Stimulated activated CD8-positive, alpha-beta memory T cell treated with anti-CD3 and anti-CD28 coated beads, Interleukin-2, amount 100 ng/mL, for 1 hour (primary cell): ENCODE data around the gene ITPA.

Source experiments
- DNase-seq, 2 donors: peaks; one replicate each; pipeline ENCODE4 v3.0.0-alpha.2; 2020; ENCODE audit warnings: low read depth in 2 of 2

ITPA gene

GRCh38 chr20:3209257-3209945 lies at the start of gene ITPA:
Gene ITPA (plus strand): TSS chr20:3209498. CDS start chr20:3209552, 54 bp downstream.
- DNase-seq = peak in 1 of 2 donors; percentile 26

- no peak for DNase-seq
Observed at GRCh38 chr20:3160418-3160817, 48.9 kb upstream of the ITPA start.

GRCh38 chr20:3161316-3162079 lies 47.8 kb upstream of the ITPA start:
- no peak for DNase-seq

GRCh38 chr20:3162080-3162611 lies 47.2 kb upstream of the ITPA start:
- DNase-seq = no peak

GRCh38 chr20:3163099-3164042 lies 45.9 kb upstream of the ITPA start:
- DNase-seq = no peak

GRCh38 chr20:3164043-3164762 lies 45.1 kb upstream of the ITPA start:
- DNase-seq = no peak

GRCh38 chr20:3164763-3165410 lies 44.4 kb upstream of the ITPA start:
- DNase-seq = no peak

GRCh38 chr20:3165473-3166337 lies 43.6 kb upstream of the ITPA start:
- no peak for DNase-seq

- DNase-seq = no peak
Observed at GRCh38 chr20:3166338-3166912, 42.9 kb upstream of the ITPA start.

GRCh38 chr20:3166913-3167342 lies 42.4 kb upstream of the ITPA start:
- DNase-seq = no peak

- DNase-seq = no peak
Observed at GRCh38 chr20:3167738-3168078, 41.6 kb upstream of the ITPA start.

- DNase-seq = no peak
Observed at GRCh38 chr20:3168079-3168828, 41.0 kb upstream of the ITPA start.

- DNase-seq = no peak
Observed at GRCh38 chr20:3168829-3169590, 40.3 kb upstream of the ITPA start.

GRCh38 chr20:3171391-3172125 lies 37.7 kb upstream of the ITPA start:
- no peak for DNase-seq

GRCh38 chr20:3172126-3172932 lies 37.0 kb upstream of the ITPA start:
- DNase-seq = no peak

- DNase-seq = peak; percentile 74 to 78
Observed at GRCh38 chr20:3172933-3173609, 36.2 kb upstream of the ITPA start, which contains the start of gene LZTS3. Gene LZTS3 (minus strand): TSS chr20:3173549. CDS start chr20:3167163, 6,386 bp downstream.
